Measurements from ENCODE around the gene TSPAN18.

TSPAN18 gene

GRCh38 chr11:44912270-44912987, 185.7 kb downstream of the TSPAN18 start:
- DNase-seq (ENCODE audit: low read depth in 1 of 2, low spot score in 1 of 2) = no peak

- no peak for DNase-seq (ENCODE audit: low read depth in 1 of 2, low spot score in 1 of 2)
Observed at GRCh38 chr11:44913502-44913901, 186.7 kb downstream of the TSPAN18 start.

GRCh38 chr11:44914105-44914504, 187.3 kb downstream of the TSPAN18 start:
- no peak for DNase-seq (ENCODE audit: low read depth in 1 of 2, low spot score in 1 of 2)

GRCh38 chr11:44915004-44915403, 188.2 kb downstream of the TSPAN18 start:
- no peak for DNase-seq (ENCODE audit: low read depth in 1 of 2, low spot score in 1 of 2)

GRCh38 chr11:44915621-44916020, 188.9 kb downstream of the TSPAN18 start:
- no peak for DNase-seq (ENCODE audit: low read depth in 1 of 2, low spot score in 1 of 2)

- DNase-seq (ENCODE audit: low read depth in 1 of 2, low spot score in 1 of 2) = no peak
Observed at GRCh38 chr11:44916331-44916730, 189.6 kb downstream of the TSPAN18 start.

GRCh38 chr11:44916801-44917385, 190.1 kb downstream of the TSPAN18 start:
- no peak for DNase-seq (ENCODE audit: low read depth in 1 of 2, low spot score in 1 of 2)

- no peak for DNase-seq (ENCODE audit: low read depth in 1 of 2, low spot score in 1 of 2)
Observed at GRCh38 chr11:44917741-44918140, 191.0 kb downstream of the TSPAN18 start.

- no peak for DNase-seq (ENCODE audit: low read depth in 1 of 2, low spot score in 1 of 2)
Observed at GRCh38 chr11:44920451-44920850, 193.7 kb downstream of the TSPAN18 start.

GRCh38 chr11:44923115-44923514, 196.4 kb downstream of the TSPAN18 start:
- no peak for DNase-seq (ENCODE audit: low read depth in 1 of 2, low spot score in 1 of 2)

- no peak for DNase-seq (ENCODE audit: low read depth in 1 of 2, low spot score in 1 of 2)
Observed at GRCh38 chr11:44923806-44924205, 197.0 kb downstream of the TSPAN18 start.

GRCh38 chr11:44926036-44926435, 199.3 kb downstream of the TSPAN18 start:
- no peak for DNase-seq (ENCODE audit: low read depth in 1 of 2, low spot score in 1 of 2)

GRCh38 chr11:44927174-44927661, 200.5 kb downstream of the TSPAN18 start:
- DNase-seq (ENCODE audit: low read depth in 1 of 2, low spot score in 1 of 2) = peak in 1 of 2 donors; percentile 52

GRCh38 chr11:44928144-44928543, 201.4 kb downstream of the TSPAN18 start:
- no peak for DNase-seq (ENCODE audit: low read depth in 1 of 2, low spot score in 1 of 2)

- DNase-seq (ENCODE audit: low read depth in 1 of 2, low spot score in 1 of 2) = no peak
Observed at GRCh38 chr11:44928816-44929215, 202.1 kb downstream of the TSPAN18 start.

GRCh38 chr11:44930588-44931302, 204.0 kb downstream of the TSPAN18 start:
- DNase-seq (ENCODE audit: low read depth in 1 of 2, low spot score in 1 of 2) = no peak

GRCh38 chr11:44931466-44931865, 204.7 kb downstream of the TSPAN18 start:
- DNase-seq (ENCODE audit: low read depth in 1 of 2, low spot score in 1 of 2) = no peak

- no peak for DNase-seq (ENCODE audit: low read depth in 1 of 2, low spot score in 1 of 2)
Observed at GRCh38 chr11:44934110-44934509, 207.3 kb downstream of the TSPAN18 start.

- DNase-seq (ENCODE audit: low read depth in 1 of 2, low spot score in 1 of 2) = no peak
Observed at GRCh38 chr11:44934735-44935250, 208.0 kb downstream of the TSPAN18 start.

- DNase-seq (ENCODE audit: low read depth in 1 of 2, low spot score in 1 of 2) = peak; percentile 80 to 82
Observed at GRCh38 chr11:44936525-44936924, 209.8 kb downstream of the TSPAN18 start.

- DNase-seq (ENCODE audit: low read depth in 1 of 2, low spot score in 1 of 2) = no peak
Observed at GRCh38 chr11:44936951-44937543, 210.3 kb downstream of the TSPAN18 start.
